GM19193 (cell line): ENCODE data around the gene ERGIC3.
A peak's percentile ranks its signal among the peaks of the same experiment; 100 is the strongest.

ENCODE experiments used
- POLR2A ChIP-seq: IDR thresholded peaks from 4 replicates; pipeline ENCODE4 v1.6.1; 2011; ENCODE audit not compliant: insufficient read depth, insufficient read length; ENCODE audit errors: extremely low read depth

The ERGIC3 gene

GRCh38 chr20:35541783-35542662 is at the start of gene ERGIC3:
TSS of gene ERGIC3 (plus strand) at chr20:35542078. CDS start at chr20:35542098, 20 bp downstream.
- TF ChIP-seq POLR2A, result peak; percentile 75

GRCh38 chr20:35492352-35492751 is 49.5 kb upstream of the ERGIC3 start:
- no peak for TF ChIP-seq POLR2A

- TF ChIP-seq POLR2A, result no peak
These were observed 45.4 kb upstream of the ERGIC3 start for GRCh38 chr20:35496481-35496880.

- no peak for TF ChIP-seq POLR2A
These were observed 44.6 kb upstream of the ERGIC3 start for GRCh38 chr20:35497320-35497719.

- no peak for TF ChIP-seq POLR2A
These were observed 44.1 kb upstream of the ERGIC3 start for GRCh38 chr20:35497780-35498189.

GRCh38 chr20:35499271-35499670 is 42.6 kb upstream of the ERGIC3 start:
- TF ChIP-seq POLR2A, result no peak

- no peak for TF ChIP-seq POLR2A
These were observed 39.5 kb upstream of the ERGIC3 start for GRCh38 chr20:35502352-35502751.

GRCh38 chr20:35503281-35503680 is 38.6 kb upstream of the ERGIC3 start:
- no peak for TF ChIP-seq POLR2A

GRCh38 chr20:35503841-35504561 is 37.9 kb upstream of the ERGIC3 start:
- TF ChIP-seq POLR2A, result no peak

- no peak for TF ChIP-seq POLR2A
These were observed 37.1 kb upstream of the ERGIC3 start for GRCh38 chr20:35504751-35505150.

- no peak for TF ChIP-seq POLR2A
These were observed 35.7 kb upstream of the ERGIC3 start for GRCh38 chr20:35506179-35506578.

- no peak for TF ChIP-seq POLR2A
These were observed 34.8 kb upstream of the ERGIC3 start for GRCh38 chr20:35506872-35507638.

GRCh38 chr20:35508493-35509218 is 33.2 kb upstream of the ERGIC3 start:
- no peak for TF ChIP-seq POLR2A

- no peak for TF ChIP-seq POLR2A
These were observed 30.7 kb upstream of the ERGIC3 start for GRCh38 chr20:35510951-35511735.
